GM20431 (cell line): ENCODE results near the gene CDC37L1.

Source experiments
- in situ Hi-C: fragments of 300-500 bp; cut with MseI, MboI; formaldehyde crosslinking; loops from one replicate; pipeline ENCODE4 v1.15.0; 2020; ENCODE audit warnings: low sequenced_read_pairs; ENCODE audit not compliant: unreplicated experiment

CDC37L1 gene

GRCh38 chr9:4706971-4707622, 27.7 kb downstream of the CDC37L1 start:
- in situ Hi-C loops = no loop called here

GRCh38 chr9:4709380-4709779, 30.0 kb downstream of the CDC37L1 start:
- in situ Hi-C loops = no loop called here

GRCh38 chr9:4713849-4714248, 34.5 kb downstream of the CDC37L1 start:
- in situ Hi-C loops = no loop called here

- in situ Hi-C loops = no loop called here
These were observed 35.1 kb downstream of the CDC37L1 start for GRCh38 chr9:4714266-4715016.

GRCh38 chr9:4716163-4716562, 36.8 kb downstream of the CDC37L1 start:
- in situ Hi-C loops = no loop called here

- in situ Hi-C loops = no loop called here
These were observed 38.4 kb downstream of the CDC37L1 start for GRCh38 chr9:4717815-4718214.

GRCh38 chr9:4718911-4719310, 39.5 kb downstream of the CDC37L1 start:
- in situ Hi-C loops = no loop called here

- in situ Hi-C loops = no loop called here
These were observed 42.4 kb downstream of the CDC37L1 start for GRCh38 chr9:4721736-4722135.

GRCh38 chr9:4725706-4726442, 46.5 kb downstream of the CDC37L1 start:
- in situ Hi-C loops = no loop called here

GRCh38 chr9:4727593-4727992, 48.2 kb downstream of the CDC37L1 start:
- in situ Hi-C loops = no loop called here

GRCh38 chr9:4732890-4733289, 53.5 kb downstream of the CDC37L1 start:
- in situ Hi-C loops = no loop called here

GRCh38 chr9:4734150-4734549, 54.8 kb downstream of the CDC37L1 start:
- in situ Hi-C loops = no loop called here

GRCh38 chr9:4738866-4739586, 59.7 kb downstream of the CDC37L1 start:
- in situ Hi-C loops = no loop called here

GRCh38 chr9:4739587-4740387, 60.4 kb downstream of the CDC37L1 start:
- in situ Hi-C loops = no loop called here

- in situ Hi-C loops = no loop called here
These were observed 60.9 kb downstream of the CDC37L1 start for GRCh38 chr9:4740388-4740637.

- in situ Hi-C loops = no loop called here
These were observed 61.4 kb downstream of the CDC37L1 start, which contains the start of gene AK3 for GRCh38 chr9:4740638-4741364. TSS of gene AK3 (minus strand) at chr9:4741202. CDS start at chr9:4741087, 115 bp downstream.

GRCh38 chr9:4741365-4742089, 62.2 kb downstream of the CDC37L1 start:
- in situ Hi-C loops = no loop called here

- in situ Hi-C loops = no loop called here
These were observed 62.9 kb downstream of the CDC37L1 start for GRCh38 chr9:4742246-4742645.
